Retinal pigment epithelial cell (primary cell): ENCODE results near the gene TAF6.

Source experiments
- DNase-seq: peaks from one replicate; pipeline ENCODE4 v3.0.0-alpha.2; 2010; ENCODE audit warnings: low read depth
- H3K4me3 ChIP-seq: 2 replicates; pipeline ENCODE4 v1.5.1; 2011; ENCODE audit warnings: mild to moderate bottlenecking, low read length, control low read depth, moderate library complexity
- CTCF ChIP-seq: conservative IDR thresholded peaks from 2 replicates; pipeline ENCODE4 v1.5.1; 2011; ENCODE audit warnings: low read depth, low read length, control low read depth, inconsistent platforms

TAF6 gene

GRCh38 chr7:100095704-100096103, 23.5 kb downstream of the TAF6 start:
- TF ChIP-seq CTCF = no peak
- no peak overlapping the region for H3K4me3 ChIP-seq

DNA sequence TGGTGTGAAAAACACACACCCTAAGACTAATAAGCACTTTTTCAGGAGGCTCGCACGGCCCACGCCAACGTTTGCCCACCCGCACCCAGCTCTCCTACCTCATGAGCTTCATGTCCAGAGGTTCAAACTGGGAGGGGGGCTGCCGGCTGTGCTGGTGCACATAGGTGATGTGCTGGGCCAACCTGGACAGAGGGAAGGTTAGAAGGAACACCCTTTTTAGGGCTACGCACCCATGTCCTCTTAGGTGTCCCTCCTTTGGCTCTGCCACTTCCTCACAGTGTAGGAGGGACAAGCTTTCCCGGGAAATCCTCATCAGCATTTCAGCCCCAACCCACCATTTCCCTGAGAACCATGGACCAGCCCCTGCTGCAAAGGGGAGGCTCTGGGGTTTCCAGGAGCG, 23.9 kb downstream of the TAF6 start:
- DNase-seq = no peak
- TF ChIP-seq CTCF = no peak
- no peak overlapping the region for H3K4me3 ChIP-seq

More at GRCh38 chr7:100095704-100096103, 23.5 kb downstream of the TAF6 start:
- DNase-seq = no peak

- H3K4me3 ChIP-seq = no peak overlapping the region
- no peak for TF ChIP-seq CTCF
- DNase-seq = no peak
Measured at GRCh38 chr7:100093925-100094486, 25.2 kb downstream of the TAF6 start.

- DNase-seq = no peak
- no peak overlapping the region for H3K4me3 ChIP-seq
- TF ChIP-seq CTCF = no peak
Measured at GRCh38 chr7:100093498-100093897, 25.7 kb downstream of the TAF6 start.

DNA sequence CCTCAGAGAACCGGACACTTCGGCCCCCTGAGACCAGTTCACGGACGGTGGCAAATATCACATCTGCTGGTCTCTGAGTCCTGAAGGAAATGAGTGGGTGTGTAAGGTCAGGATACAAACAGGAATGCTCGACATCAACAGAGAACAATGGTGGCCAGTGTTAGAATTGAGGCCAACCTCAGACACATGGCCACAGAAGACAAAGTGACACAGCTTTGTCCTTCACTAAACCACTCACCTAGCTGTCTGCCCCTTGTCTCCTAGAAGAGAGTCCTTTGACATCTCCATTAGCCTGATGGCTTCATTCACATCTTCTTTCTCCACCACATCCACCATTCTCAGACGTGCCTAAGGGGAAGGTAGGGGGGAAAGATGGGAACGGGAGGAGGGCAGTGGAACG, 26.1 kb downstream of the TAF6 start:
- no peak for DNase-seq
- no peak for TF ChIP-seq CTCF
- H3K4me3 ChIP-seq = no peak overlapping the region

DNA sequence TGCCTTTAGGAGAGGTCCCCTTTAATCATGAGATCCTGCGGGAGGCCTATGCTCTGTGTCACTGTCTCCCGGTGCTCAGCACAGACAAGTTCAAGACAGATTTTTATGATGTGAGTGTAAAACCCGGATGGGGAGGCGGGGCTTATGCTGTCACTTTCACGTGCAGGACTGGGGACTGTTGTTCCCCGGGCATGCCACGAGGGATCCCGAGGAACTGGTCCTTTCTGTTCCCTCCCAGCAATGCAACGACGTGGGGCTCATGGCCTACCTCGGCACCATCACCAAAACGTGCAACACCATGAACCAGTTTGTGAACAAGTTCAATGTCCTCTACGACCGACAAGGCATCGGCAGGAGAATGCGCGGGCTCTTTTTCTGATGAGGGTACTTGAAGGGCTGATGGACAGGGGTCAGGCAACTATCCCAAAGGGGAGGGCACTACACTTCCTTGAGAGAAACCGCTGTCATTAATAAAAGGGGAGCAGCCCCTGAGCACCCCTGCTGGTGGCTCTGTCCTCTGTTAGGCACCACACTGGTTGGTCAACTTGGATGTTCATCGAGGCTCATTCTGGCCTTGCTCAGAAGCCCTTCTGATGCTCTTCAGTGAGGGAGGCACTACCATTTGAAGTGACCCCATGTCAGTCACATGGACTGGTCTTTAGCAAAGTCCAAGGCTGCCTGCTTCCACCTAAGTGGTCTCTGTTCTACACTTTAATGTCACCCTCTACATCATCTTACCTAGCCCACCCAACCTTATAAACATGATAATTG, 27.6 kb downstream of the TAF6 start:
- H3K4me3 ChIP-seq = no peak overlapping the region
- peak; percentile 19 for TF ChIP-seq CTCF
- DNase-seq = no peak
